Fibroblast of lung (primary cell): ENCODE measurements around the gene LRP5. TPM values are rescaled to one million over a fixed set of nuclear protein-coding genes. Genes with fewer than 3 reads are reported as not detected.
A peak's percentile ranks its signal among the peaks of the same experiment; 100 is the strongest.

Experiments used
- DNase-seq, 2 donors: peaks; one replicate each; pipeline versions ENCODE4 v3.0.0 to v3.0.0-alpha.2; 2010; ENCODE audit warnings: low read depth in 2 of 2
- H2AFZ ChIP-seq: 2 replicates; pipeline ENCODE4 v1.5.1; 2012; ENCODE audit warnings: low read length, control low read depth, inconsistent platforms
- H3K27ac ChIP-seq: 2 replicates; pipeline ENCODE4 v1.5.1; 2011; ENCODE audit warnings: low read length, control low read depth; ENCODE audit not compliant: insufficient read depth
- H3K27me3 ChIP-seq: 2 replicates; pipeline ENCODE4 v1.5.1; 2011; ENCODE audit warnings: mild to moderate bottlenecking, low read length; ENCODE audit not compliant: control insufficient read depth, insufficient read depth
- H3K36me3 ChIP-seq: 2 replicates; pipeline ENCODE4 v1.5.1; 2011; ENCODE audit warnings: low read length; ENCODE audit not compliant: control insufficient read depth, insufficient read depth
- H3K4me1 ChIP-seq: 2 replicates; pipeline ENCODE4 v1.5.1; 2011; ENCODE audit warnings: low read length; ENCODE audit not compliant: control insufficient read depth, insufficient read depth; ENCODE audit errors: extremely low read depth
- H3K4me2 ChIP-seq: 2 replicates; pipeline ENCODE4 v1.5.1; 2011; ENCODE audit warnings: low read length, control low read depth; ENCODE audit not compliant: insufficient read depth; ENCODE audit errors: extremely low read depth
- H3K4me3 ChIP-seq, 4 experiments: fragments of 200-600 bp in 1 of 4; sonication (generic) in 1 of 4; replicated peaks in 1 of 4; 2 replicates each; pipeline ENCODE4 v1.5.1; 2011 to 2016; ENCODE audit warnings: low read length in 4 of 4, low read depth in 3 of 4, mild to moderate bottlenecking in 3 of 4, control low read depth in 2 of 4, inconsistent platforms in 1 of 4, mixed read lengths in 1 of 4; ENCODE audit not compliant: insufficient read depth in 1 of 4; ENCODE audit errors: control extremely low read depth in 1 of 4
- H3K79me2 ChIP-seq: 2 replicates; pipeline ENCODE4 v1.5.1; 2012; ENCODE audit warnings: mild to moderate bottlenecking, low read length, inconsistent platforms; ENCODE audit not compliant: control insufficient read depth, insufficient read depth
- H3K9ac ChIP-seq: 2 replicates; pipeline ENCODE4 v1.5.1; 2011; ENCODE audit warnings: mild to moderate bottlenecking, low read length, control low read depth; ENCODE audit not compliant: insufficient read depth
- H3K9me3 ChIP-seq: 2 replicates; pipeline ENCODE4 v1.5.1; 2012; ENCODE audit warnings: low read depth, low read length; ENCODE audit not compliant: control insufficient read depth, insufficient read depth
- H4K20me1 ChIP-seq: 2 replicates; pipeline ENCODE4 v1.5.1; 2011; ENCODE audit warnings: low read length; ENCODE audit not compliant: control insufficient read depth, insufficient read depth; ENCODE audit errors: extremely low read depth
- CTCF ChIP-seq, 2 donors: IDR thresholded peaks in 1 of 2; conservative IDR thresholded peaks in 1 of 2; 1 replicate in 1 of 2; 2 replicates in 1 of 2; pipeline ENCODE4 v1.5.1; 2011 to 2012; ENCODE audit warnings: low read length in 2 of 2, control low read depth in 1 of 2, inconsistent platforms in 1 of 2, low read depth in 1 of 2, mild to moderate bottlenecking in 1 of 2
- EZH2 ChIP-seq: IDR thresholded peaks from 2 replicates; pipeline ENCODE4 v1.5.1; 2012; ENCODE audit warnings: low read length, control low read depth, mild to moderate bottlenecking; ENCODE audit errors: missing control alignments
- polyA plus RNA-seq, 2 donors: library from polyadenylated mRNA; depleted of rRNA in 1 of 2; stranded (reverse) in 1 of 2; unstranded in 1 of 2; fragments of >200 nt; gene quantifications; 2 replicates each; pipeline ENCODE4 v1.2.1, GENCODE V29; 2011 to 2012; ENCODE audit warnings: missing spikeins in 1 of 2
- total RNA-seq: library from RNA; depleted of rRNA; stranded (reverse); fragments of >200 nt; gene quantifications from 2 replicates; pipeline ENCODE4 v1.2.1, GENCODE V29; 2014

Gene LRP5
- total and polyA plus RNA-seq, 2 donors (not counting 1 experiment from before 2014, with no cell fraction given) = 3.8 to 22.0 TPM

- DNase-seq = no peak
- H3K27ac ChIP-seq = peak overlapping the region; percentile 71
Observed at GRCh38 chr11:68374531-68374930, 62.1 kb downstream of the LRP5 start.

GRCh38 chr11:68375337-68375736 is 62.9 kb downstream of the LRP5 start:
- no peak overlapping the region for H3K27ac ChIP-seq
- peaks cover 26% of the 10 kb centered on the region for H3K4me1 ChIP-seq
- no peak for DNase-seq

More at GRCh38 chr11:68374531-68374930, 62.1 kb downstream of the LRP5 start:
- Histone ChIP-seq H3K9me3 (no peaks in the 10 kb centered on the region), H3K36me3 (no peaks in the 10 kb centered on the region), H3K4me1 (peaks cover 22% of the 10 kb centered on the region), H3K27me3 (no peaks in the 10 kb centered on the region), H3K4me2 (peak overlapping the region; percentile 45), H3K9ac (no peak overlapping the region), H3K4me3 (no peak overlapping the region), H3K79me2 (no peaks in the 10 kb centered on the region), H4K20me1 (no peaks in the 10 kb centered on the region), H2AFZ (no peak overlapping the region)
- TF ChIP-seq EZH2 (no peak), CTCF (conservative IDR thresholded peaks at IDR 0.05 in 1 of 2, IDR thresholded peaks at IDR 0.05 in 1 of 2; ENCODE audit: low read depth in 1 of 2, low read length in 2 of 2) (no peak)

GRCh38 chr11:68375766-68376165 is 63.4 kb downstream of the LRP5 start:
- no peak for DNase-seq
- Histone ChIP-seq H3K79me2 (no peaks in the 10 kb centered on the region), H3K4me1 (peaks cover 30% of the 10 kb centered on the region), H3K4me2 (no peak overlapping the region), H3K9me3 (no peaks in the 10 kb centered on the region), H3K36me3 (no peaks in the 10 kb centered on the region), H3K9ac (no peak overlapping the region), H4K20me1 (no peaks in the 10 kb centered on the region), H3K27me3 (no peaks in the 10 kb centered on the region), H3K4me3 (no peak overlapping the region), H2AFZ (no peak overlapping the region), H3K27ac (no peak overlapping the region)
- TF ChIP-seq CTCF (conservative IDR thresholded peaks at IDR 0.05 in 1 of 2, IDR thresholded peaks at IDR 0.05 in 1 of 2; ENCODE audit: low read depth in 1 of 2, low read length in 2 of 2) = no peak
- no peak for TF ChIP-seq EZH2

More at GRCh38 chr11:68375337-68375736, 62.9 kb downstream of the LRP5 start:
- Histone ChIP-seq H3K27me3 (no peaks in the 10 kb centered on the region), H3K4me2 (no peak overlapping the region), H3K9ac (no peak overlapping the region), H3K4me3 (no peak overlapping the region), H4K20me1 (no peaks in the 10 kb centered on the region), H3K79me2 (no peaks in the 10 kb centered on the region), H2AFZ (no peak overlapping the region), H3K36me3 (no peaks in the 10 kb centered on the region), H3K9me3 (no peaks in the 10 kb centered on the region)
- TF ChIP-seq CTCF (conservative IDR thresholded peaks at IDR 0.05 in 1 of 2, IDR thresholded peaks at IDR 0.05 in 1 of 2; ENCODE audit: low read depth in 1 of 2, low read length in 2 of 2) (no peak), EZH2 (no peak)
